Central memory CD8-positive, alpha-beta T cell (primary cell): ENCODE data around the gene GTPBP8.

Experiments used
- ATAC-seq: fragments of 150-1000 bp; cut with Tn5 transposase; replicated peaks from 2 replicates; pipeline ENCODE4 v1.10.0; 2022; ENCODE audit warnings: mild to moderate bottlenecking, moderate FRiP score, moderate number of reproducible peaks; ENCODE audit not compliant: poor library complexity, severe bottlenecking; ENCODE audit errors: extremely low read depth
- DNase-seq, 2 donors: peaks; one replicate each; pipeline ENCODE4 v3.0.0; 2021; ENCODE audit warnings: low spot score in 2 of 2
- H3K27ac Mint-ChIP-seq: one replicate; pipeline ENCODE4 v1.8.0; 2022; ENCODE audit warnings: low read depth, mild to moderate bottlenecking, moderate library complexity, mixed read lengths
- H3K27me3 Mint-ChIP-seq: one replicate; pipeline ENCODE4 v1.8.0; 2022; ENCODE audit warnings: mixed read lengths
- H3K36me3 Mint-ChIP-seq: one replicate; pipeline ENCODE4 v1.8.0; 2022; ENCODE audit warnings: mild to moderate bottlenecking, moderate library complexity, mixed read lengths; ENCODE audit not compliant: insufficient read depth
- H3K4me1 Mint-ChIP-seq: one replicate; pipeline ENCODE4 v1.8.0; 2022; ENCODE audit warnings: mixed read lengths
- H3K4me3 Mint-ChIP-seq: one replicate; pipeline ENCODE4 v1.8.0; 2022; ENCODE audit warnings: mild to moderate bottlenecking, moderate library complexity, mixed read lengths
- H3K9me3 Mint-ChIP-seq: one replicate; pipeline ENCODE4 v1.8.0; 2022; ENCODE audit warnings: mixed read lengths

The GTPBP8 gene

GRCh38 chr3:112974894-112975293 lies 15.9 kb upstream of the GTPBP8 start, which contains the start of gene CD200R1:
Gene CD200R1 (minus strand): TSS chr3:112975103. CDS start chr3:112974857, 246 bp downstream.
- Mint-ChIP-seq H3K4me3 (peak within 1 kb of the TSS; percentile 93), H3K27ac (peak within 1 kb of the TSS; percentile 92), H3K27me3 (no peaks in the 10 kb centered on the region), H3K4me1 (peaks cover 76% of the 10 kb centered on the region), H3K9me3 (no peaks in the 10 kb centered on the region), H3K36me3 (peaks cover 2% of the 10 kb centered on the region)
- ATAC-seq (peak; percentile 26), DNase-seq (no peak)

- Mint-ChIP-seq H3K9me3 (no peaks in the 10 kb centered on the region), H3K27ac (peak overlapping the region; percentile 92), H3K4me3 (peak overlapping the region; percentile 93), H3K36me3 (peaks cover 2% of the 10 kb centered on the region), H3K4me1 (peaks cover 71% of the 10 kb centered on the region), H3K27me3 (no peaks in the 10 kb centered on the region)
- DNase-seq, result no peak
- ATAC-seq, result no peak
These were observed 14.8 kb upstream of the GTPBP8 start for GRCh38 chr3:112976001-112976400.

GRCh38 chr3:112976953-112977352 lies 13.8 kb upstream of the GTPBP8 start:
- ATAC-seq (no peak), DNase-seq (no peak)
- Mint-ChIP-seq H3K27me3 (no peaks in the 10 kb centered on the region), H3K36me3 (peaks cover 2% of the 10 kb centered on the region), H3K4me1 (peaks cover 61% of the 10 kb centered on the region), H3K9me3 (no peaks in the 10 kb centered on the region), H3K4me3 (peak overlapping the region; percentile 93), H3K27ac (peak overlapping the region; percentile 92)

GRCh38 chr3:112979244-112979832 lies 11.4 kb upstream of the GTPBP8 start:
- H3K4me1 Mint-ChIP-seq, result peaks cover 63% of the 10 kb centered on the region
- ATAC-seq (no peak), DNase-seq (no peak)
- H3K27ac Mint-ChIP-seq, result no peak overlapping the region
- no peaks in the 10 kb centered on the region for H3K9me3 Mint-ChIP-seq
- peaks cover 2% of the 10 kb centered on the region for H3K36me3 Mint-ChIP-seq
- H3K4me3 Mint-ChIP-seq, result no peak overlapping the region
- H3K27me3 Mint-ChIP-seq, result no peaks in the 10 kb centered on the region

GRCh38 chr3:112980080-112980479 lies 10.7 kb upstream of the GTPBP8 start:
- peaks cover under 1% of the 10 kb centered on the region for H3K36me3 Mint-ChIP-seq
- H3K27ac Mint-ChIP-seq, result no peak overlapping the region
- H3K4me3 Mint-ChIP-seq, result no peak overlapping the region
- no peaks in the 10 kb centered on the region for H3K9me3 Mint-ChIP-seq
- peaks cover 63% of the 10 kb centered on the region for H3K4me1 Mint-ChIP-seq
- no peaks in the 10 kb centered on the region for H3K27me3 Mint-ChIP-seq
- no peak for DNase-seq
- ATAC-seq, result no peak

GRCh38 chr3:112982710-112983109 lies 8.1 kb upstream of the GTPBP8 start:
- no peak overlapping the region for H3K27ac Mint-ChIP-seq
- ATAC-seq, result no peak
- H3K4me1 Mint-ChIP-seq, result peaks cover 53% of the 10 kb centered on the region
- DNase-seq, result no peak
- H3K9me3 Mint-ChIP-seq, result no peaks in the 10 kb centered on the region
- H3K4me3 Mint-ChIP-seq, result no peak overlapping the region
- no peaks in the 10 kb centered on the region for H3K27me3 Mint-ChIP-seq
- H3K36me3 Mint-ChIP-seq, result no peaks in the 10 kb centered on the region

- Mint-ChIP-seq H3K27me3 (no peaks in the 10 kb centered on the region), H3K4me3 (no peak overlapping the region), H3K4me1 (peaks cover 38% of the 10 kb centered on the region), H3K36me3 (no peaks in the 10 kb centered on the region), H3K27ac (peak overlapping the region; percentile 66), H3K9me3 (no peaks in the 10 kb centered on the region)
- no peak for ATAC-seq
- DNase-seq, result no peak
These were observed 6.3 kb upstream of the GTPBP8 start for GRCh38 chr3:112984485-112984884.

GRCh38 chr3:112987710-112988334 lies 3.0 kb upstream of the GTPBP8 start:
- peaks cover 10% of the 10 kb centered on the region for H3K36me3 Mint-ChIP-seq
- peaks cover 51% of the 10 kb centered on the region for H3K4me1 Mint-ChIP-seq
- no peak overlapping the region for H3K4me3 Mint-ChIP-seq
- ATAC-seq (no peak), DNase-seq (no peak)
- H3K27ac Mint-ChIP-seq, result no peak overlapping the region
- H3K27me3 Mint-ChIP-seq, result no peaks in the 10 kb centered on the region
- no peaks in the 10 kb centered on the region for H3K9me3 Mint-ChIP-seq

- ATAC-seq (no peak), DNase-seq (no peak)
- H3K27me3 Mint-ChIP-seq, result no peaks in the 10 kb centered on the region
- H3K9me3 Mint-ChIP-seq, result no peaks in the 10 kb centered on the region
- no peak overlapping the region for H3K4me3 Mint-ChIP-seq
- H3K36me3 Mint-ChIP-seq, result peaks cover 33% of the 10 kb centered on the region
- peaks cover 41% of the 10 kb centered on the region for H3K4me1 Mint-ChIP-seq
- no peak overlapping the region for H3K27ac Mint-ChIP-seq
These were observed 5.0 kb downstream of the GTPBP8 start for GRCh38 chr3:112995800-112996199.

- no peaks in the 10 kb centered on the region for H3K27me3 Mint-ChIP-seq
- no peaks in the 10 kb centered on the region for H3K9me3 Mint-ChIP-seq
- H3K4me3 Mint-ChIP-seq, result no peak overlapping the region
- no peak for ATAC-seq
- peaks cover 42% of the 10 kb centered on the region for H3K36me3 Mint-ChIP-seq
- DNase-seq, result no peak
- peaks cover 33% of the 10 kb centered on the region for H3K4me1 Mint-ChIP-seq
- peak overlapping the region; percentile 74 for H3K27ac Mint-ChIP-seq
These were observed 9.9 kb downstream of the GTPBP8 start for GRCh38 chr3:113000691-113001090.

- Mint-ChIP-seq H3K9me3 (no peaks in the 10 kb centered on the region), H3K4me3 (no peak overlapping the region), H3K27ac (peak overlapping the region; percentile 39), H3K4me1 (peaks cover 41% of the 10 kb centered on the region), H3K27me3 (no peaks in the 10 kb centered on the region), H3K36me3 (peaks cover 47% of the 10 kb centered on the region)
- no peak for DNase-seq
- no peak for ATAC-seq
These were observed 11.3 kb downstream of the GTPBP8 start for GRCh38 chr3:113002037-113002436.

- Mint-ChIP-seq H3K27me3 (no peaks in the 10 kb centered on the region), H3K4me3 (no peak overlapping the region), H3K9me3 (no peaks in the 10 kb centered on the region), H3K27ac (peak overlapping the region; percentile 32), H3K4me1 (peaks cover 45% of the 10 kb centered on the region), H3K36me3 (peaks cover 52% of the 10 kb centered on the region)
- ATAC-seq (peak; percentile 73), DNase-seq (no peak)
These were observed 11.9 kb downstream of the GTPBP8 start for GRCh38 chr3:113002679-113003078.

- Mint-ChIP-seq H3K9me3 (no peaks in the 10 kb centered on the region), H3K36me3 (peaks cover 58% of the 10 kb centered on the region), H3K27ac (peak overlapping the region; percentile 75), H3K4me3 (peak overlapping the region; percentile 62), H3K27me3 (no peaks in the 10 kb centered on the region), H3K4me1 (peaks cover 49% of the 10 kb centered on the region)
- DNase-seq (no peak), ATAC-seq (peak; percentile 65)
These were observed 14.8 kb downstream of the GTPBP8 start for GRCh38 chr3:113005611-113006010.
